Prostate gland (tissue), 2 donors: ENCODE measurements around the gene OR2G2. TPM values are rescaled to one million over a fixed set of nuclear protein-coding genes. Genes with fewer than 3 reads are reported as not detected.

Experiments used
- DNase-seq: peaks from one replicate; pipeline ENCODE4 v3.0.0-alpha.2; 2019; ENCODE audit warnings: low spot score
- H3K27ac ChIP-seq, 2 donors: fragments of 200-600 bp; sonication (generic); 2 replicates each; pipeline ENCODE4 v1.5.1; 2017 to 2019
- H3K27me3 ChIP-seq: fragments of 200-600 bp; sonication (generic); replicated peaks from 2 replicates; pipeline ENCODE4 v1.5.1; 2019; ENCODE audit not compliant: insufficient read depth
- H3K36me3 ChIP-seq, 2 donors: fragments of 200-600 bp; sonication (generic); 1 replicate in 1 of 2; 2 replicates in 1 of 2; pipeline versions ENCODE4 v1.5.1 to v1.8.1; 2017 to 2019
- H3K4me1 ChIP-seq: fragments of 200-600 bp; sonication (generic); replicated peaks from 2 replicates; pipeline ENCODE4 v1.5.1; 2019
- H3K4me3 ChIP-seq, 2 donors: fragments of 200-600 bp; sonication (generic); 2 replicates each; pipeline ENCODE4 v1.5.1; 2017 to 2019
- H3K9me3 ChIP-seq: fragments of 200-600 bp; sonication (generic); 2 replicates; pipeline ENCODE4 v1.5.1; 2017
- POLR2A ChIP-seq: fragments of 450-650 bp; IDR thresholded peaks from one replicate; pipeline ENCODE4 v1.6.1; 2016; ENCODE audit warnings: antibody characterized with exemption, mild to moderate bottlenecking
- POLR2AphosphoS5 ChIP-seq: sonication (generic); formaldehyde crosslinking; IDR thresholded peaks from one replicate; pipeline ENCODE4 v1.6.1; 2017; ENCODE audit warnings: antibody characterized with exemption
- WGBS: methylation state at CpG from one replicate; pipeline ENCODE4 v1.1.5; 2018; 5-methylcytosine and 5-hydroxymethylcytosine counted together
- intact Hi-C: fragments of 100-400 bp; cut with DNase I; formaldehyde crosslinking; loops from one replicate; pipeline ENCODE4 v1.14.2; 2022
- total RNA-seq, 2 donors: library from RNA; depleted of rRNA; stranded (reverse); fragments of >200 nt; gene quantifications; one replicate each; pipeline ENCODE4 v1.1.0, GENCODE V29; 2016
- TF ChIP-seq, protein P1 (sequence below), 4 experiments: fragments of 200-600 bp in 2 of 4; fragments of 450-650 bp in 2 of 4; sonication (generic) in 2 of 4; IDR thresholded peaks; 1 replicate in 3 of 4; 2 replicates in 1 of 4; pipeline ENCODE4 v1.5.1; 2016 to 2019; ENCODE audit warnings: antibody characterized with exemption in 4 of 4, mild to moderate bottlenecking in 2 of 4, moderate library complexity in 2 of 4

Gene OR2G2
- total RNA-seq, 2 donors from 2014 or later, result not detected

DNA sequence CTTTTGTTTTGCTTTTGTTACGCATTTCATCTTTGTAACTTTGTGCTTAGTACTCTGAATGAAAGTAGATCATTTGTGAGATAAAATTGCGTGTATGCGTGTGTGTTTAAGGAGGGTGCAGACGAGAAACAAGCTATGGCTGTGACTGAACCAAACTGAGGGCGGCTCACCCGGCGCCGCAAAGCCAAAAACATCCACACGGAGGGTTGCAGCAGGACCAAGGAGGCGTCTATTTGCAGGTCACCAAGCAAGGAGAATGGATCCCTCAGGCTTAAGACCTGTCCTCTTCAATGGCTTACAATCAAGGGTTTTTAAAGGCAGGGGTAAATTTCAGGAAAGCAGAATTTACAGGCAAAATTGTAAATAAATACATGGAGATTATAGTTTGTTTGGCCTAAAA, 26.4 kb upstream of the OR2G2 start:
- no peak for TF ChIP-seq POLR2A
- no peak for TF ChIP-seq POLR2AphosphoS5
- TF ChIP-seq, protein P1, sequence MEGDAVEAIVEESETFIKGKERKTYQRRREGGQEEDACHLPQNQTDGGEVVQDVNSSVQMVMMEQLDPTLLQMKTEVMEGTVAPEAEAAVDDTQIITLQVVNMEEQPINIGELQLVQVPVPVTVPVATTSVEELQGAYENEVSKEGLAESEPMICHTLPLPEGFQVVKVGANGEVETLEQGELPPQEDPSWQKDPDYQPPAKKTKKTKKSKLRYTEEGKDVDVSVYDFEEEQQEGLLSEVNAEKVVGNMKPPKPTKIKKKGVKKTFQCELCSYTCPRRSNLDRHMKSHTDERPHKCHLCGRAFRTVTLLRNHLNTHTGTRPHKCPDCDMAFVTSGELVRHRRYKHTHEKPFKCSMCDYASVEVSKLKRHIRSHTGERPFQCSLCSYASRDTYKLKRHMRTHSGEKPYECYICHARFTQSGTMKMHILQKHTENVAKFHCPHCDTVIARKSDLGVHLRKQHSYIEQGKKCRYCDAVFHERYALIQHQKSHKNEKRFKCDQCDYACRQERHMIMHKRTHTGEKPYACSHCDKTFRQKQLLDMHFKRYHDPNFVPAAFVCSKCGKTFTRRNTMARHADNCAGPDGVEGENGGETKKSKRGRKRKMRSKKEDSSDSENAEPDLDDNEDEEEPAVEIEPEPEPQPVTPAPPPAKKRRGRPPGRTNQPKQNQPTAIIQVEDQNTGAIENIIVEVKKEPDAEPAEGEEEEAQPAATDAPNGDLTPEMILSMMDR (IDR thresholded peaks at IDR 0.05), result no peak
- intact Hi-C loops, result no loop called here
- WGBS, result 42% methylated on average over 10 of the region's 10 CpGs

DNA sequence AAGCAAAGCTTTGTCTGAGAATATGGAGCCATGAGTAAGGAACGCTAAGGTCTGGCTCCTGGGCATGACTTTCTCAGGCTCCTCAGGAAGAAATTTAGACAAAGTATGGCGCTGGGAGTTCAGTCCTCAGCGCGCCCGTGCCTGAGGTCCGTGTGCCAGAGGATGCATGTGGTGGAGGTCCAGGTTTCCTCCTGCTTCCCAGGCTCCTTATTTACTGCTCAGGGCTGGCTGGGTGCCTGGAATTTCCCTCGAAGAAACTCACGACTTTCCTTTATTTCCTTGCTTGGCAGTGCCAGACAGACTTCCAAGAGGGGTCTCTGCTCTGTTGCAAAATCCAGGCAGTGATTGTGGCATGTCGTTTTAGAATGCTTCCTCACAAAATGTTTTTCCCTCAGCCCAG, 26.0 kb upstream of the OR2G2 start:
- Histone ChIP-seq H3K4me3 (no peak overlapping the region), H3K4me1 (no peaks in the 10 kb centered on the region), H3K9me3 (no peaks in the 10 kb centered on the region), H3K27me3 (no peaks in the 10 kb centered on the region), H3K27ac (no peak overlapping the region), H3K36me3 (no peaks in the 10 kb centered on the region)
- TF ChIP-seq, protein P1 (IDR thresholded peaks at IDR 0.05), result no peak
- TF ChIP-seq POLR2AphosphoS5 (no peak), POLR2A (no peak)
- DNase-seq, result no peak
- intact Hi-C loops, result no loop called here
- 54% methylated on average over 9 of the region's 9 CpGs for WGBS

More for the DNA sequence above, 26.4 kb upstream of the OR2G2 start:
- H3K4me1 ChIP-seq, result no peaks in the 10 kb centered on the region
- H3K9me3 ChIP-seq, result no peaks in the 10 kb centered on the region
- no peaks in the 10 kb centered on the region for H3K27me3 ChIP-seq
- DNase-seq, result no peak
- H3K4me3 ChIP-seq, result no peak overlapping the region
- no peaks in the 10 kb centered on the region for H3K36me3 ChIP-seq
- no peak overlapping the region for H3K27ac ChIP-seq

DNA sequence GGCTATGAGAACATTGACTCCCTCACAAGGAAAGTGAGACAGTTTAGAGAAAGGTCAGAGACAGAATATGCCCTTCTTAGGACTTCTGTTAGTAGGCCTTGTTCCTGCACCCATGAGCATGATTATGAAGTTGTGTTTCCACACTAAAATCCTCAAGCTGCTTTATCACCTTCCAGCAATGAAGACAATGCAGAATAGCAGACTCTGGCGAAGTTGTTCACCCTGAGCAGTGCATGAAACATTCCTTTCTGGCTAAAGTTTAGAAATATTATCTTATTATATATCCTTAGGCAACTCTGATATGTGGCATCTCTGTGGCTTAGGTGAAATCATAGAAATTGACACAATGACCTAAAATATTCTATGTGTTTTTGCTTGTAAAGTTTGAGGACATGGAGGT, 13.9 kb upstream of the OR2G2 start:
- Histone ChIP-seq H3K4me3 (no peak overlapping the region), H3K4me1 (no peaks in the 10 kb centered on the region), H3K27ac (no peak overlapping the region), H3K9me3 (no peaks in the 10 kb centered on the region), H3K27me3 (no peaks in the 10 kb centered on the region), H3K36me3 (no peaks in the 10 kb centered on the region)
- TF ChIP-seq, protein P1 (IDR thresholded peaks at IDR 0.05), result no peak
- no peak for TF ChIP-seq POLR2A
- no peak for TF ChIP-seq POLR2AphosphoS5
- intact Hi-C loops, result no loop called here
- 82% methylated on average over 1 of the region's 1 CpG for WGBS
- DNase-seq, result no peak

DNA sequence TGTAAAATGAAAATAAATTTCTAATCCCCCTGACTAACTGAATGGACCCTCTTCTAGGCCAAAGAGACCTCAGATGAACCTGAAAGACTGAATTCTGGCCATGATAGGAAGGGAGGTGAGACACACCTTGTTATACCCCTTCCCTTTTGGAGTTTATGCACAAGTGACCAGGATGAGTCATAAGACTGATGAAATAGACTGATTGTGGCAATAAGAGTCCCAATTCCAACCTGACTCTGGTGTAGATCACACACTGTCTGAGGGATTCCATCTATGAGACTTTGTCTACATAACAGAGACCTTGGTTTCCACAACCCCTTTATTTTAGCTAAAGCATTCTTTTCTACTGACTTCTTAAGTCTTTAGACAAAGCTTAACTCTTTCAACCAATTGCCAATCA, 13.5 kb upstream of the OR2G2 start:
- no peak for DNase-seq
- no peaks in the 10 kb centered on the region for H3K36me3 ChIP-seq
- H3K4me3 ChIP-seq, result no peak overlapping the region
- H3K4me1 ChIP-seq, result no peaks in the 10 kb centered on the region
- no peak overlapping the region for H3K27ac ChIP-seq
- intact Hi-C loops, result no loop called here
- no peaks in the 10 kb centered on the region for H3K27me3 ChIP-seq
- H3K9me3 ChIP-seq, result no peaks in the 10 kb centered on the region
- no peak for TF ChIP-seq POLR2AphosphoS5
- no peak for TF ChIP-seq POLR2A
- TF ChIP-seq, protein P1 (IDR thresholded peaks at IDR 0.05), result no peak

DNA sequence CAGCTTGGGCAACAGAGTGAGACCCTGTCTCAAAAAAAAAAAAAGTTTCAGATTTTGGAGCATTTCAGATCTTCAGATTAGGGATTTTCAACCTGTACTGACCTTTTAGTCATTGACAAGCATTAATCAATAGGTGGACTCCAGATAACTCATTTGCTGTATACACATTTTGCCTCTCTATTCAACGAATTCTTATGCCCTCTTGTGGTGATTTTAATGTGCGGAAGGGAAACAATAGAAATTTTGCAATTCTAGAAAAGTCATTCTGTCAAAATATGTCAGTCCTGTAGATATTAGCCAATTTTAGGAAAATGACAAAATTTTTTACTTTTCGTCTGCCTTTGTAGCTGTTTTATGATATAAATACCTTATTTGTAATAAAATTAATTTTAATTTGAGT, 11.6 kb upstream of the OR2G2 start:
- H3K27ac ChIP-seq, result no peak overlapping the region
- H3K9me3 ChIP-seq, result no peaks in the 10 kb centered on the region
- intact Hi-C loops, result no loop called here
- H3K27me3 ChIP-seq, result no peaks in the 10 kb centered on the region
- no peak overlapping the region for H3K4me3 ChIP-seq
- DNase-seq, result no peak
- H3K36me3 ChIP-seq, result no peaks in the 10 kb centered on the region
- TF ChIP-seq, protein P1 (IDR thresholded peaks at IDR 0.05), result peak in 2 of 4 experiments; percentile 23 to 53
- TF ChIP-seq POLR2AphosphoS5, result no peak
- 56% methylated on average over 3 of the region's 3 CpGs for WGBS
- H3K4me1 ChIP-seq, result no peaks in the 10 kb centered on the region
